GM10266 (cell line): ENCODE results near the gene RPLP1.
A peak's percentile ranks its signal among the peaks of the same experiment; 100 is the strongest.
"Not testable (repeated sequence)": the region's sequence is repeated elsewhere in the genome, so short reads cannot be mapped to it uniquely, and the experiment has no call there.

Experiments used
- DNase-seq: peaks from one replicate; pipeline ENCODE4 v3.0.0; 2012; ENCODE audit errors: extremely low spot score
- CTCF ChIP-seq: IDR thresholded peaks from 2 replicates; pipeline ENCODE4 v1.5.1; 2012; ENCODE audit warnings: mild to moderate bottlenecking, low read depth; ENCODE audit not compliant: control insufficient read depth, insufficient read depth; ENCODE audit errors: missing control alignments

The RPLP1 gene

GRCh38 chr15:69436951-69437350 lies 15.7 kb upstream of the RPLP1 start:
- TF ChIP-seq CTCF = no peak
- no peak for DNase-seq

GRCh38 chr15:69439623-69440022 lies 13.0 kb upstream of the RPLP1 start:
- DNase-seq = no peak

DNA sequence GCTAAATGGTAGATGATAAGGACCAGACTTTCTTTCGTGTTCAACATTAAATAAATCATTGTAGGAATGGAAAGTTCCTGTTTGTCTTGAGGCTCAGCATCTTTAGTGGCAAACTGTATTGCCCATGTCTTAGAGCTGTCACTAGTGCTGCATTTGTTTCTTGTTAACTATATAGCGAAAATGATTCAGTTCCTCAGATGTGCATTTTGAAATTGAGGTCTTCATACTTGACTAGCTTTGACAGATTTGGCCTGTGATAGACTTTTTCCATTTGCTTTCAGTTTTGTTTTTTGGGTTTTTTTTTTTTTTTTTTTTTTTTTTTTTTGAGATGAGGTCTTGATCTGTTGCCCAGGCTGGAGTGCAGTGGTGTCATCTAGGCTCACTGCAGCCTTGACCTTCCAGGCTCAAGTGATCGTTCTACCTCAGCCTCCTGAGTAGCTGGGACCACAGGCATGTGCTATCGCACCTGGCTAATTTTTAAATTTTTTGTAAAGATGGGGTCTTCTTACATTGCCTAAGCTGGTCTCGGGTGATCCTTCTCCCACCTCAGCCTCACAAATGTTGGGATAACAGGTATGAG lies 9.5 kb upstream of the RPLP1 start:
- DNase-seq = peak; percentile 32
- TF ChIP-seq CTCF = no peak

More at GRCh38 chr15:69439623-69440022, 13.0 kb upstream of the RPLP1 start:
- no peak for TF ChIP-seq CTCF

GRCh38 chr15:69444686-69445085 lies 7.9 kb upstream of the RPLP1 start:
- DNase-seq = no peak
- TF ChIP-seq CTCF = no peak

GRCh38 chr15:69446953-69447352 lies 5.7 kb upstream of the RPLP1 start:
- no peak for DNase-seq
- TF ChIP-seq CTCF = no peak

DNA sequence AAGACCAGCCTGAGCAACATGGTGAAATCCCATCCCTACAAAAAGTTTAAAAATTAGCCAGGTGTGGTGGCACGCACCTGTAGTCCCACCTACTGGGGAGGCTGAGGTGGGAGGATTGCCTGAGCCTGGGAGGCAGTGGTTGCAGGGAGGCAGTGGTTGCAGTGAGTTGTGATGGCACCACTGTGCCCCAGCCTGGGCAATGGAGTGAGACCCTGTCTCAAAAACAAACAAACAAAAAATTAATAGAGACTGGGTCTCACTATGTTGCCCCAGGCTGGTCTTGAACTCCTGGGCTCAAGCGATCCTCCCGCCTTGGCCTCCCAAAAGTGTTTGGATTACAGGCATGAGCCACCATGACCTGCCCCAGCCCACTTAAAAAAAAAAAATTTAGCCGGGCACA lies 2.4 kb upstream of the RPLP1 start:
- DNase-seq = not testable (repeated sequence)

- no peak for DNase-seq
- no peak for TF ChIP-seq CTCF
These were observed 1.5 kb upstream of the RPLP1 start for GRCh38 chr15:69450968-69451695.

DNA sequence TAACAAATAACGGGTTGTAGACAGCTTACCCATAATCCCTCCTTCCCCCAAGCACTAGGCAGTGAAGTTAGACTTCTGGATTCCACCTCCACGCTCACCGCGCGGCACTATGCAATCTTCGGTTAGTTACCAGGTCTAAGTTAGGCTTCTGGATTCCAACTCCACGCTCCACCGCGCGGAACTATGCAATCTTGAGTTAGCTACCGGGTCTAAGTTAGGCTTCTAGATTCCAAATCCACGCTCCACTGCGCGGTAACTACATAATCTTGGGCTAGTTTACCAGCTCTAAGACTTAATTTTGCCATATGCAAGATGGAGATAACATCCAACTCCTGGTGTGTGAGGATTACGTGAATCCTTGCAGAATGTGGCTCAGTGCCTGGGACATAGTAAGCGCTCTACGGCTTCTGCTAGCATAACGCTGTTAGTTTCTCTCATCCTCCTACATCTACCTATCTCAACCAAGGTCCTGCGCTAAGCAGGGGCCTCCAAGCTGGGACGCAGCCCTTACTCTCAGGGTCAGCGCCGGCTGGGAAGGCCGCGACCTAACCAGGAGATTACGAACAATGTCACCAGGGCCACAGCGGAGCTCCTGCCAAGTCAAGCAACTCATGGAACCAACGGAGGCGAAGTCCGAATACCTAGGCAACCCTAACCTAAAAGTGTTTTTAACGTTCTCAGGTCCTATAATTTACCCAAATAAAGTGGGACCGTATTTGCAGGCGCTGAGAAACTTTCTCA lies 497 bp upstream of the RPLP1 start:
- no peak for DNase-seq
- no peak for TF ChIP-seq CTCF
